ENCODE data around the gene SPEM2. TPM values are rescaled to one million over a fixed set of nuclear protein-coding genes. Genes with fewer than 3 reads are reported as not detected.

Gene SPEM2
- total and polyA plus RNA-seq, 2 of the 8 experiments (the other 6 are each of a cell fraction or from before 2014, with no cell fraction given), result 0.03 TPM; not detected in 1

DNA sequence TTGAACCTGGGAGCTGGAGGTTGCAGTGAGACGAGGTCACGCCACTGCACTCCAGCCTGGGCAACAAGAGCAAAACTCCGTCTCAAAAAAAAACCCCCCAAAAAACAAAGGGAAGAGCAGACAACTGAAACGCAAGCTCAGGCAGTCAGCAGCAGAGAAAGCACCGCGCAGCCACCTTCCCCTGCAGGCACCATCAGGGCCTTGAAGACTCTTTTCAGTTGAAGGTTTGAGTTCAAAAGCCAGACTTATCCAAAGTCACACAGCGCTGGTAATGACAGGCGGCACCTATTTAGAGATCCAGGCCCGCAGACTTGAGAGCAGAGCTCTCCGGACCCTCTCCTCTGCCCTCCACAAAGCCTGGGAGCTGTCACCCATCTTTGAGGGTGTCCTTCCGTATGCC is 42.9 kb downstream of the SPEM2 start:
- no peak overlapping the region for H4K91ac ChIP-seq (replicated peaks; ENCODE audit: insufficient read length, low read length)
- POLR2A ChIA-PET (ENCODE audit: partially characterized antibody), result interaction anchor here (1.9 to 13.8 kb wide), 2 partner anchors 13 to 92 kb away, joined by 5 to 200 read pairs; partner anchors contain the start of genes POLR2A, SLC35G6 and ZBTB4
- no peaks in the 10 kb centered on the region for H3K27me3 ChIP-seq (replicated peaks in 1 of 4; ENCODE audit: control insufficient read depth in 3 of 4, extremely low read depth in 1 of 4, insufficient read depth in 3 of 4, low read length in 3 of 4)
- no peak overlapping the region for H3K4me2 ChIP-seq (ENCODE audit: insufficient read depth in 1 of 2, low read depth in 2 of 2, low read length in 2 of 2)
- CTCF ChIA-PET (ENCODE audit: partially characterized antibody), result interaction anchor here (1.0 to 1.7 kb wide), 4 partner anchors 9 to 49 kb away, joined by 3 to 4 read pairs (median 3); no protein-coding TSS in a partner anchor
- no peak overlapping the region for H3K14ac ChIP-seq (ENCODE audit: insufficient read length)
- DNase-seq (ENCODE audit: low read depth in 1 of 2, low spot score in 2 of 2), result no peak
- no peak overlapping the region for H3K9ac ChIP-seq (replicated peaks in 1 of 4; ENCODE audit: extremely low read depth in 1 of 4, low read depth in 3 of 4, low read length in 3 of 4)
- WGBS, 2 experiments (ENCODE audit: extremely low coverage in 1 of 2, insufficient coverage in 1 of 2, insufficient read length in 1 of 2, insufficient replicate concordance in 2 of 2, low coverage in 1 of 2, low lambda C conversion rate in 2 of 2, missing lambda C conversion rate in 1 of 2), result 94% methylated on average over 11 of the region's 11 CpGs; no CpG with 5 or more reads in 1 of the 2 experiments
- H3K36me3 ChIP-seq (ENCODE audit: control insufficient read depth in 2 of 4, insufficient read depth in 4 of 4, low read length in 3 of 4), result peaks cover 0 to 3% (median under 1%) of the 10 kb centered on the region in 4 experiments; a peak in 3 of 8 replicates
- H2BK20ac ChIP-seq (ENCODE audit: low read length), result no peak overlapping the region
- no peaks in the 10 kb centered on the region for H3K9me3 ChIP-seq (ENCODE audit: insufficient read depth in 2 of 2, low read depth in 1 of 2, low read length in 1 of 2)
- no peak overlapping the region for H2AK5ac ChIP-seq (ENCODE audit: low read depth, low read length)
- FAIRE-seq, result no peak
- no peak overlapping the region for H3K18ac ChIP-seq (ENCODE audit: extremely low read depth, low read length)
- H4K8ac ChIP-seq (ENCODE audit: extremely low read depth, insufficient read depth, low read length), result no peak overlapping the region
- H2BK15ac ChIP-seq (ENCODE audit: low read length), result no peak overlapping the region
- no peak overlapping the region for H3K23ac ChIP-seq (ENCODE audit: insufficient read length)
- peaks cover 2% of the 10 kb centered on the region for H3K79me1 ChIP-seq (ENCODE audit: low read depth, low read length)
- no peak overlapping the region for H4K5ac ChIP-seq (ENCODE audit: insufficient read length, low read depth, low read length)
- no peak overlapping the region for H3K4me3 ChIP-seq (ENCODE audit: extremely low read depth in 1 of 4, insufficient read depth in 2 of 4, low read depth in 3 of 4, low read length in 4 of 4)
- H3K79me2 ChIP-seq (ENCODE audit: control insufficient read depth in 1 of 2, insufficient read depth in 2 of 2, low read length in 2 of 2), result no peaks in the 10 kb centered on the region; a peak in 1 of 4 replicates
- H3K27ac ChIP-seq (ENCODE audit: low read depth, low read length), result no peak overlapping the region
- no peak overlapping the region for H3K4ac ChIP-seq (replicated peaks; ENCODE audit: insufficient read length, low read depth, low read length)
- H3K23me2 ChIP-seq (ENCODE audit: low read depth, low read length), result no peaks in the 10 kb centered on the region
- H2BK120ac ChIP-seq (replicated peaks; ENCODE audit: low read depth, low read length), result no peak overlapping the region
- H3K56ac ChIP-seq (replicated peaks; ENCODE audit: insufficient read length, low read depth, low read length), result no peak overlapping the region
- no peak overlapping the region for H2AFZ ChIP-seq (ENCODE audit: low read length)
- no peak overlapping the region for H2BK12ac ChIP-seq (ENCODE audit: low read depth, low read length)
- no peak overlapping the region for H2BK5ac ChIP-seq (ENCODE audit: low read depth, low read length)
- no peaks in the 10 kb centered on the region for H3K4me1 ChIP-seq (replicated peaks in 1 of 4; ENCODE audit: control insufficient read depth in 3 of 4, insufficient read depth in 4 of 4, low read length in 3 of 4)
- peaks cover 0 to 1% of the 10 kb centered on the region in 2 experiments for H4K20me1 ChIP-seq (replicated peaks in 1 of 2; ENCODE audit: control insufficient read depth in 1 of 2, insufficient read depth in 2 of 2, low read length in 2 of 2)
- TF ChIP-seq TAF1 (IDR thresholded peaks at IDR 0.05; ENCODE audit: low read depth, low read length), result no peak
- TF ChIP-seq TEAD4 (IDR thresholded peaks at IDR 0.05; ENCODE audit: low read depth, low read length), result no peak
- no peak for TF ChIP-seq POLR2AphosphoS5 (IDR thresholded peaks at IDR 0.05; ENCODE audit: low read depth, low read length)
- TF ChIP-seq, protein P1, sequence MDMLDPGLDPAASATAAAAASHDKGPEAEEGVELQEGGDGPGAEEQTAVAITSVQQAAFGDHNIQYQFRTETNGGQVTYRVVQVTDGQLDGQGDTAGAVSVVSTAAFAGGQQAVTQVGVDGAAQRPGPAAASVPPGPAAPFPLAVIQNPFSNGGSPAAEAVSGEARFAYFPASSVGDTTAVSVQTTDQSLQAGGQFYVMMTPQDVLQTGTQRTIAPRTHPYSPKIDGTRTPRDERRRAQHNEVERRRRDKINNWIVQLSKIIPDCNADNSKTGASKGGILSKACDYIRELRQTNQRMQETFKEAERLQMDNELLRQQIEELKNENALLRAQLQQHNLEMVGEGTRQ (IDR thresholded peaks at IDR 0.05; ENCODE audit: low read length), result no peak
- no peak for TF ChIP-seq HDAC6 (IDR thresholded peaks at IDR 0.05; ENCODE audit: low read depth, low read length)
- no peak for TF ChIP-seq NRF1 (IDR thresholded peaks at IDR 0.05; ENCODE audit: low read depth, low read length)
- no peak for TF ChIP-seq CHD2 (IDR thresholded peaks at IDR 0.05; ENCODE audit: low read length)
- no peak for TF ChIP-seq MAFK (IDR thresholded peaks at IDR 0.05; ENCODE audit: low read depth, low read length)
- TF ChIP-seq TAF7 (optimal IDR thresholded peaks at IDR 0.05; ENCODE audit: borderline replicate concordance, low read depth, low read length), result no peak
- TF ChIP-seq, protein P2, sequence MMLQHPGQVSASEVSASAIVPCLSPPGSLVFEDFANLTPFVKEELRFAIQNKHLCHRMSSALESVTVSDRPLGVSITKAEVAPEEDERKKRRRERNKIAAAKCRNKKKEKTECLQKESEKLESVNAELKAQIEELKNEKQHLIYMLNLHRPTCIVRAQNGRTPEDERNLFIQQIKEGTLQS (IDR thresholded peaks at IDR 0.05; ENCODE audit: insufficient read depth, low read depth, low read length), result no peak
- no peak for TF ChIP-seq SUZ12 (IDR thresholded peaks at IDR 0.05; ENCODE audit: low read length)
- TF ChIP-seq TCF12 (IDR thresholded peaks at IDR 0.05; ENCODE audit: low read depth, low read length), result no peak
- TF ChIP-seq POU5F1 (IDR thresholded peaks at IDR 0.05; ENCODE audit: low read depth, low read length), result no peak

Measured in H1 (cell line).